IMR-90 (cell line): ENCODE data around the gene NT5DC1. TPM values are rescaled to one million over a fixed set of nuclear protein-coding genes. Genes with fewer than 3 reads are reported as not detected.

Source experiments
- ATAC-seq: fragments of 200-7000 bp; cut with Tn5 transposase; 2 replicates; pipeline ENCODE4 v1.9.1; 2020; ENCODE audit warnings: low read depth, mild to moderate bottlenecking, moderate library complexity
- BruUV-seq: library from RNA; stranded (reverse); fragments of 400-500 nt; replicated peaks from 2 replicates; lab custom pipeline; 2021; lab: Mats Ljungman, UMichigan
- CTCF ChIA-PET: fragments of 300-600 bp; formaldehyde crosslinking; extraction: SDS; loops from one replicate; lab custom pipeline; 2021; ENCODE audit warnings: antibody characterized with exemption; lab: Yijun Ruan, JAX
- POLR2A ChIA-PET: fragments of 300-600 bp; sonication (Branson Sonifier 250); formaldehyde crosslinking; loops from one replicate; lab custom pipeline; 2022; ENCODE audit warnings: antibody characterized with exemption; ENCODE audit not compliant: unreplicated experiment; lab: Charles Lee
- DNase-seq: peaks from one replicate; pipeline ENCODE4 v3.0.0; 2013
- H2AFZ ChIP-seq: replicated peaks from 2 replicates; pipeline ENCODE3; 2013; ENCODE audit warnings: low read length, mild to moderate bottlenecking; ENCODE audit not compliant: poor library complexity
- H2AK5ac ChIP-seq: 2 replicates; pipeline ENCODE4 v1.6.1; 2013; ENCODE audit warnings: low read depth, low read length, inconsistent platforms
- H2AK9ac ChIP-seq: replicated peaks from 2 replicates; pipeline ENCODE3; 2013; ENCODE audit warnings: mild to moderate bottlenecking, low read depth, low read length, moderate library complexity; ENCODE audit not compliant: poor library complexity
- H2BK120ac ChIP-seq: 2 replicates; pipeline ENCODE4 v1.6.1; 2013; ENCODE audit warnings: low read depth, low read length, inconsistent platforms
- H2BK15ac ChIP-seq: 3 replicates; pipeline ENCODE4 v1.6.1; 2013; ENCODE audit warnings: low read depth, low read length, inconsistent platforms
- H2BK20ac ChIP-seq: 2 replicates; pipeline ENCODE4 v1.6.1; 2013; ENCODE audit warnings: low read depth, mild to moderate bottlenecking, inconsistent platforms, low read length, moderate library complexity
- H2BK5ac ChIP-seq: 2 replicates; pipeline ENCODE4 v1.6.1; 2013; ENCODE audit warnings: mild to moderate bottlenecking, low read depth, low read length, inconsistent platforms; ENCODE audit not compliant: poor library complexity, severe bottlenecking
- H3K14ac ChIP-seq: replicated peaks from 2 replicates; pipeline ENCODE4 v1.6.1; 2013; ENCODE audit warnings: low read depth, low read length, inconsistent platforms
- H3K18ac ChIP-seq: 2 replicates; pipeline ENCODE4 v1.6.1; 2013; ENCODE audit warnings: low read depth, low read length, control low read depth
- H3K23ac ChIP-seq: 2 replicates; pipeline ENCODE4 v1.6.1; 2013; ENCODE audit warnings: low read depth, low read length, inconsistent platforms
- H3K27ac ChIP-seq: 2 replicates; pipeline ENCODE4 v1.5.1; 2013; ENCODE audit warnings: mild to moderate bottlenecking, control low read depth, low read length; ENCODE audit not compliant: insufficient read depth
- H3K27me3 ChIP-seq: 2 replicates; pipeline ENCODE4 v1.6.1; 2013; ENCODE audit warnings: low read length; ENCODE audit not compliant: control insufficient read depth, insufficient read depth
- H3K36me3 ChIP-seq: 2 replicates; pipeline ENCODE4 v1.6.1; 2013; ENCODE audit warnings: low read length, mixed read lengths; ENCODE audit not compliant: control insufficient read depth, insufficient read depth
- H3K4ac ChIP-seq: 2 replicates; pipeline ENCODE4 v1.6.1; 2013; ENCODE audit warnings: low read depth, low read length, inconsistent platforms
- H3K4me1 ChIP-seq: 2 replicates; pipeline ENCODE4 v1.6.1; 2013; ENCODE audit warnings: low read length, mixed read lengths; ENCODE audit not compliant: control insufficient read depth, insufficient read depth
- H3K4me2 ChIP-seq: 2 replicates; pipeline ENCODE4 v1.6.1; 2013; ENCODE audit warnings: low read depth, mild to moderate bottlenecking, control low read depth, low read length, moderate library complexity
- H3K4me3 ChIP-seq: 2 replicates; pipeline ENCODE4 v1.5.1; 2013; ENCODE audit warnings: low read depth, mild to moderate bottlenecking, control low read depth, low read length, moderate library complexity; ENCODE audit not compliant: insufficient read depth
- H3K56ac ChIP-seq: 2 replicates; pipeline ENCODE4 v1.6.1; 2013; ENCODE audit warnings: low read length, inconsistent platforms; ENCODE audit not compliant: insufficient read depth; ENCODE audit errors: extremely low read depth
- H3K79me1 ChIP-seq, 2 experiments: 2 replicates each; pipeline ENCODE4 v1.6.1; 2013; ENCODE audit warnings: low read length in 2 of 2, inconsistent platforms in 1 of 2, low read depth in 1 of 2
- H3K9ac ChIP-seq: 2 replicates; pipeline ENCODE4 v1.6.1; 2013; ENCODE audit warnings: low read depth, low read length, control low read depth
- H3K9me1 ChIP-seq: 2 replicates; pipeline ENCODE4 v1.6.1; 2013; ENCODE audit warnings: low read length, inconsistent platforms; ENCODE audit not compliant: insufficient read depth
- H3K9me3 ChIP-seq: 2 replicates; pipeline ENCODE4 v1.6.1; 2013; ENCODE audit warnings: low read length; ENCODE audit not compliant: control insufficient read depth, insufficient read depth
- H4K20me1 ChIP-seq: 2 replicates; pipeline ENCODE4 v1.6.1; 2013; ENCODE audit warnings: low read length, inconsistent platforms; ENCODE audit not compliant: insufficient read depth
- H4K5ac ChIP-seq: 2 replicates; pipeline ENCODE4 v1.6.1; 2013; ENCODE audit warnings: mild to moderate bottlenecking, low read depth, low read length, control low read depth
- H4K8ac ChIP-seq, 2 experiments: 2 replicates each; pipeline ENCODE4 v1.6.1; 2013; ENCODE audit warnings: low read depth in 2 of 2, low read length in 2 of 2, control low read depth in 1 of 2, inconsistent platforms in 1 of 2
- H4K91ac ChIP-seq: 2 replicates; pipeline ENCODE4 v1.6.1; 2013; ENCODE audit warnings: low read depth, low read length, inconsistent platforms; ENCODE audit not compliant: insufficient read depth
- CTCF ChIP-seq: conservative IDR thresholded peaks from 2 replicates; pipeline ENCODE4 v1.5.1; 2012; ENCODE audit warnings: mild to moderate bottlenecking, low read depth, low read length, improper control_type of control experiment
- MAFK ChIP-seq: IDR thresholded peaks from 2 replicates; pipeline ENCODE4 v1.6.1; 2012; ENCODE audit warnings: low read depth, low read length, improper control_type of control experiment
- RAD21 ChIP-seq: IDR thresholded peaks from 2 replicates; pipeline ENCODE4 v1.6.1; 2012; ENCODE audit warnings: low read length, improper control_type of control experiment
- WGBS, 2 experiments: methylation state at CpG; one replicate each; pipeline versions ENCODE4 v1.1.5 to v1.1.7; 2013; ENCODE audit warnings: missing lambda C conversion rate in 2 of 2; ENCODE audit not compliant: insufficient read length in 1 of 2; ENCODE audit errors: extremely low coverage in 2 of 2; 5-methylcytosine and 5-hydroxymethylcytosine counted together
- dilution Hi-C: fragments of 300-500 bp; cut with HindIII; formaldehyde crosslinking; loops from one replicate; pipeline ENCODE4 v1.14.3; 2018; ENCODE audit warnings: low sequenced_read_pairs; ENCODE audit not compliant: unreplicated experiment
- in situ Hi-C: fragments of 300-500 bp; cut with MboI; formaldehyde crosslinking; loops from 3 replicates; pipeline ENCODE4 v1.14.3; 2019; ENCODE audit warnings: low sequenced_read_pairs, inconsistent platforms, mixed read lengths
- intact Hi-C: fragments of 100-400 bp; cut with micrococcal nuclease; formaldehyde crosslinking; loops from 2 replicates; pipeline ENCODE4 v1.10.0; 2022
- polyA plus RNA-seq, 3 experiments: library from polyadenylated mRNA; depleted of rRNA; stranded (reverse); fragments of >200 nt; gene quantifications; 2 replicates each; pipeline ENCODE4 v1.2.3, GENCODE V29; 2012; ENCODE audit warnings: low replicate concordance in 1 of 3
- total RNA-seq: library from RNA; depleted of rRNA; stranded (reverse); fragments of >200 nt; gene quantifications from 2 replicates; pipeline ENCODE4 v1.2.3, GENCODE V29; 2012

The NT5DC1 gene
- total and polyA plus RNA-seq, 2 of the 4 experiments (the other 2 are of a cell fraction) = 11.7 to 16.8 TPM

- TF ChIP-seq CTCF = peak; percentile 73
Measured at GRCh38 chr6:116096979-116097816, 3.5 kb upstream of the NT5DC1 start (continued).

GRCh38 chr6:116099036-116099435 lies 1.6 kb upstream of the NT5DC1 start:
- no CpG with 5 or more reads among the region's 1 CpG for WGBS, 2 experiments
- no TSS peak for BruUV-seq
- Histone ChIP-seq H3K27ac (no peak overlapping the region), H3K27me3 (no peaks in the 10 kb centered on the region), H3K4me1 (peaks cover 9% of the 10 kb centered on the region), H3K9me1 (no peaks in the 10 kb centered on the region), H2BK120ac (no peak overlapping the region), H2AK5ac (no peak overlapping the region), H4K91ac (no peak overlapping the region), H2BK20ac (no peak overlapping the region), H4K8ac (no peak overlapping the region), H2BK15ac (no peak overlapping the region), H3K9me3 (peaks cover 4% of the 10 kb centered on the region), H3K4me2 (no peak overlapping the region), H3K9ac (no peak overlapping the region), H2AK9ac (no peak overlapping the region), H3K79me1 (peaks cover 17 to 18% of the 10 kb centered on the region in 2 experiments; a peak in 3 of 4 replicates), H4K5ac (no peak overlapping the region), H2BK5ac (no peak overlapping the region), H3K18ac (no peak overlapping the region), H3K36me3 (no peaks in the 10 kb centered on the region), H2AFZ (no peak overlapping the region), H3K23ac (no peak overlapping the region), H3K4me3 (no peak overlapping the region), H3K14ac (no peak overlapping the region), H4K20me1 (no peaks in the 10 kb centered on the region), H3K56ac (no peak overlapping the region), H3K4ac (no peak overlapping the region)
- intact Hi-C loops (loop anchor here (10.0 kb wide), 2 partner anchors 614 to 1354 kb away; no protein-coding TSS in a partner anchor), in situ Hi-C loops (loop anchor here (5.0 kb wide), 1 partner anchor 87 kb away; no protein-coding TSS in a partner anchor), dilution Hi-C loops (no loop called here)
- ATAC-seq (no peak), DNase-seq (no peak)
- TF ChIP-seq RAD21 = no peak
- TF ChIP-seq MAFK = peak; percentile 76
- ChIA-PET POLR2A (interaction anchor here (0.6 kb wide), 1 partner anchor 153 kb away, joined by 3 read pairs; no protein-coding TSS in a partner anchor), CTCF (interaction anchor here (1.5 kb wide), 1 partner anchor 88 kb away, joined by 10 read pairs; no protein-coding TSS in a partner anchor)
